ENCODE results near the gene NEU4. TPM values are rescaled to one million over a fixed set of nuclear protein-coding genes. Genes with fewer than 3 reads are reported as not detected.

The NEU4 gene
- total and polyA plus RNA-seq, 2 of the 4 experiments (the other 2 are of a cell fraction), result not detected

- no peak for TF ChIP-seq POLR2A (IDR thresholded peaks at IDR 0.05; ENCODE audit: low read depth, low read length)
Measured at GRCh38 chr2:241849616-241850543, 40.9 kb downstream of the NEU4 start (continued).

GRCh38 chr2:241850544-241851324 is 41.7 kb downstream of the NEU4 start:
- no peak overlapping the region for H3K56ac ChIP-seq (ENCODE audit: extremely low read depth, insufficient read depth, low read length)
- in situ Hi-C loops (cut with MboI; ENCODE audit: low sequenced_read_pairs) (no loop called here), dilution Hi-C loops (cut with HindIII; ENCODE audit: low sequenced_read_pairs, unreplicated experiment) (no loop called here), intact Hi-C loops (cut with micrococcal nuclease) (no loop called here)
- no peak overlapping the region for H4K5ac ChIP-seq (ENCODE audit: low read depth, low read length)
- BruUV-seq (replicated peaks), result no TSS peak
- DNase-seq (no peak), ATAC-seq (ENCODE audit: low read depth) (no peak)
- H3K36me3 ChIP-seq (ENCODE audit: control insufficient read depth, insufficient read depth, low read length), result no peaks in the 10 kb centered on the region
- no peak overlapping the region for H2BK20ac ChIP-seq (ENCODE audit: low read depth, low read length)
- no peak overlapping the region for H3K9ac ChIP-seq (ENCODE audit: low read depth, low read length)
- H3K14ac ChIP-seq (replicated peaks; ENCODE audit: low read depth, low read length), result no peak overlapping the region
- H2BK5ac ChIP-seq (ENCODE audit: low read depth, low read length, poor library complexity, severe bottlenecking), result no peak overlapping the region
- no peaks in the 10 kb centered on the region for H3K79me1 ChIP-seq (ENCODE audit: low read depth in 1 of 2, low read length in 2 of 2)
- no peaks in the 10 kb centered on the region for H4K20me1 ChIP-seq (ENCODE audit: insufficient read depth, low read length)
- POLR2A ChIA-PET (ENCODE audit: unreplicated experiment), result no interaction called here
- H3K27ac ChIP-seq (ENCODE audit: insufficient read depth, low read length), result no peak overlapping the region
- H2BK120ac ChIP-seq (ENCODE audit: low read depth, low read length), result no peak overlapping the region
- H3K27me3 ChIP-seq (ENCODE audit: control insufficient read depth, insufficient read depth, low read length), result peaks cover 8% of the 10 kb centered on the region
- no peak overlapping the region for H4K91ac ChIP-seq (ENCODE audit: insufficient read depth, low read depth, low read length)
- H3K4me3 ChIP-seq (ENCODE audit: insufficient read depth, low read depth, low read length), result no peak overlapping the region
- no peak overlapping the region for H2AK9ac ChIP-seq (replicated peaks; ENCODE audit: low read depth, low read length, poor library complexity)
- H3K4ac ChIP-seq (ENCODE audit: low read depth, low read length), result no peak overlapping the region
- no peak overlapping the region for H3K23ac ChIP-seq (ENCODE audit: low read depth, low read length)
- H3K9me3 ChIP-seq (ENCODE audit: control insufficient read depth, insufficient read depth, low read length), result no peaks in the 10 kb centered on the region
- H2BK15ac ChIP-seq (ENCODE audit: low read depth, low read length), result no peak overlapping the region
- no peak overlapping the region for H3K18ac ChIP-seq (ENCODE audit: low read depth, low read length)
- H2AFZ ChIP-seq (replicated peaks; ENCODE audit: low read length, poor library complexity), result no peak overlapping the region
- WGBS, 2 experiments (ENCODE audit: extremely low coverage in 2 of 2, insufficient read length in 1 of 2), result 80% methylated on average over 3 of the region's 27 CpGs; no CpG with 5 or more reads in 1 of the 2 experiments
- no peak overlapping the region for H3K4me2 ChIP-seq (ENCODE audit: low read depth, low read length)
- CTCF ChIA-PET, result no interaction called here
- H3K9me1 ChIP-seq (ENCODE audit: insufficient read depth, low read length), result no peaks in the 10 kb centered on the region
- peaks cover 3% of the 10 kb centered on the region for H3K4me1 ChIP-seq (ENCODE audit: control insufficient read depth, insufficient read depth, low read length)
- H4K8ac ChIP-seq (ENCODE audit: low read depth in 2 of 2, low read length in 2 of 2), result no peak overlapping the region
- no peak overlapping the region for H2AK5ac ChIP-seq (ENCODE audit: low read depth, low read length)
- TF ChIP-seq SMC3 (IDR thresholded peaks at IDR 0.05; ENCODE audit: low read depth, low read length) (no peak), RFX5 (IDR thresholded peaks at IDR 0.05; ENCODE audit: low read depth, low read length) (no peak), CHD1 (IDR thresholded peaks at IDR 0.05; ENCODE audit: low read depth, low read length) (no peak), MAZ (IDR thresholded peaks at IDR 0.05; ENCODE audit: borderline replicate concordance, low read depth, low read length) (no peak), CEBPB (IDR thresholded peaks at IDR 0.05; ENCODE audit: low read depth, low read length) (no peak), RCOR1 (IDR thresholded peaks at IDR 0.05; ENCODE audit: insufficient replicate concordance, low read length) (no peak), FOS (IDR thresholded peaks at IDR 0.05; ENCODE audit: low read depth, low read length) (no peak)
- TF ChIP-seq, protein P1, sequence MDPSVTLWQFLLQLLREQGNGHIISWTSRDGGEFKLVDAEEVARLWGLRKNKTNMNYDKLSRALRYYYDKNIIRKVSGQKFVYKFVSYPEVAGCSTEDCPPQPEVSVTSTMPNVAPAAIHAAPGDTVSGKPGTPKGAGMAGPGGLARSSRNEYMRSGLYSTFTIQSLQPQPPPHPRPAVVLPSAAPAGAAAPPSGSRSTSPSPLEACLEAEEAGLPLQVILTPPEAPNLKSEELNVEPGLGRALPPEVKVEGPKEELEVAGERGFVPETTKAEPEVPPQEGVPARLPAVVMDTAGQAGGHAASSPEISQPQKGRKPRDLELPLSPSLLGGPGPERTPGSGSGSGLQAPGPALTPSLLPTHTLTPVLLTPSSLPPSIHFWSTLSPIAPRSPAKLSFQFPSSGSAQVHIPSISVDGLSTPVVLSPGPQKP (IDR thresholded peaks at IDR 0.05; ENCODE audit: borderline replicate concordance, low read depth, low read length), result no peak
- TF ChIP-seq, protein P2, sequence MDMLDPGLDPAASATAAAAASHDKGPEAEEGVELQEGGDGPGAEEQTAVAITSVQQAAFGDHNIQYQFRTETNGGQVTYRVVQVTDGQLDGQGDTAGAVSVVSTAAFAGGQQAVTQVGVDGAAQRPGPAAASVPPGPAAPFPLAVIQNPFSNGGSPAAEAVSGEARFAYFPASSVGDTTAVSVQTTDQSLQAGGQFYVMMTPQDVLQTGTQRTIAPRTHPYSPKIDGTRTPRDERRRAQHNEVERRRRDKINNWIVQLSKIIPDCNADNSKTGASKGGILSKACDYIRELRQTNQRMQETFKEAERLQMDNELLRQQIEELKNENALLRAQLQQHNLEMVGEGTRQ (IDR thresholded peaks at IDR 0.05; ENCODE audit: low read depth, low read length), result no peak
- TF ChIP-seq, protein P3, sequence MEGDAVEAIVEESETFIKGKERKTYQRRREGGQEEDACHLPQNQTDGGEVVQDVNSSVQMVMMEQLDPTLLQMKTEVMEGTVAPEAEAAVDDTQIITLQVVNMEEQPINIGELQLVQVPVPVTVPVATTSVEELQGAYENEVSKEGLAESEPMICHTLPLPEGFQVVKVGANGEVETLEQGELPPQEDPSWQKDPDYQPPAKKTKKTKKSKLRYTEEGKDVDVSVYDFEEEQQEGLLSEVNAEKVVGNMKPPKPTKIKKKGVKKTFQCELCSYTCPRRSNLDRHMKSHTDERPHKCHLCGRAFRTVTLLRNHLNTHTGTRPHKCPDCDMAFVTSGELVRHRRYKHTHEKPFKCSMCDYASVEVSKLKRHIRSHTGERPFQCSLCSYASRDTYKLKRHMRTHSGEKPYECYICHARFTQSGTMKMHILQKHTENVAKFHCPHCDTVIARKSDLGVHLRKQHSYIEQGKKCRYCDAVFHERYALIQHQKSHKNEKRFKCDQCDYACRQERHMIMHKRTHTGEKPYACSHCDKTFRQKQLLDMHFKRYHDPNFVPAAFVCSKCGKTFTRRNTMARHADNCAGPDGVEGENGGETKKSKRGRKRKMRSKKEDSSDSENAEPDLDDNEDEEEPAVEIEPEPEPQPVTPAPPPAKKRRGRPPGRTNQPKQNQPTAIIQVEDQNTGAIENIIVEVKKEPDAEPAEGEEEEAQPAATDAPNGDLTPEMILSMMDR (conservative IDR thresholded peaks at IDR 0.05; ENCODE audit: low read depth, low read length), result no peak
